B cell (primary cell): ENCODE measurements around the gene CAMK2A. TPM values are rescaled to one million over a fixed set of nuclear protein-coding genes. Genes with fewer than 3 reads are reported as not detected.

Experiments
- ATAC-seq: fragments of 200-7000 bp; cut with Tn5 transposase; one replicate; pipeline ENCODE4 v1.10.0; 2021; ENCODE audit warnings: low read depth, mild to moderate bottlenecking, moderate number of reproducible peaks, moderate library complexity
- CTCF ChIA-PET: fragments of 350-600 bp; sonication (Branson Sonifier 250); formaldehyde crosslinking; loops from one replicate; lab custom pipeline; 2021; ENCODE audit warnings: antibody characterized with exemption, inconsistent platforms; lab: Charles Lee
- POLR2A ChIA-PET: fragments of 350-600 bp; sonication (Branson Sonifier 250); formaldehyde crosslinking; loops from one replicate; lab custom pipeline; 2021; ENCODE audit warnings: antibody characterized with exemption; lab: Charles Lee
- DNase-seq: peaks from one replicate; pipeline ENCODE4 v3.0.0; 2013
- H2AFZ ChIP-seq: 2 replicates; pipeline ENCODE4 v1.6.1; 2012; ENCODE audit warnings: mild to moderate bottlenecking, low read depth, low read length; ENCODE audit not compliant: insufficient read depth, poor library complexity, severe bottlenecking
- H3K27ac ChIP-seq, 2 donors: 1 replicate in 1 of 2; 2 replicates in 1 of 2; pipeline ENCODE4 v1.5.1; 2012 to 2013; ENCODE audit warnings: low read length in 2 of 2, mild to moderate bottlenecking in 2 of 2, moderate library complexity in 1 of 2
- H3K27me3 ChIP-seq, 4 experiments: fragments of 200-600 bp in 1 of 4; sonication (generic) in 1 of 4; replicated peaks in 1 of 4; 1 replicate in 2 of 4; 2 replicates in 2 of 4; pipeline versions ENCODE4 v1.6.1 to v1.7.0; 2013 to 2016; ENCODE audit warnings: low read length in 3 of 4, mild to moderate bottlenecking in 2 of 4, mixed read lengths in 1 of 4, moderate library complexity in 1 of 4; ENCODE audit not compliant: insufficient read depth in 4 of 4, control insufficient read depth in 3 of 4; ENCODE audit errors: control extremely low read depth in 1 of 4
- H3K36me3 ChIP-seq, 2 experiments: replicated peaks in 1 of 2; 1 replicate in 1 of 2; 2 replicates in 1 of 2; pipeline versions ENCODE4 v1.6.1 to v1.7.1; 2013; ENCODE audit warnings: low read length in 1 of 2; ENCODE audit not compliant: insufficient read depth in 2 of 2, control insufficient read depth in 1 of 2; ENCODE audit errors: control extremely low read depth in 1 of 2, extremely low read depth in 1 of 2
- H3K4me1 ChIP-seq, 2 donors: fragments of 200-600 bp in 1 of 2; sonication (generic) in 1 of 2; 1 replicate in 1 of 2; 2 replicates in 1 of 2; pipeline versions ENCODE4 v1.5.1 to v1.6.1; 2013 to 2017; ENCODE audit warnings: low read length in 2 of 2; ENCODE audit not compliant: control insufficient read depth in 2 of 2, insufficient read depth in 2 of 2
- H3K4me2 ChIP-seq: replicated peaks from 2 replicates; pipeline ENCODE3; 2012; ENCODE audit warnings: mild to moderate bottlenecking, low read depth, low read length; ENCODE audit not compliant: poor library complexity, severe bottlenecking
- H3K4me3 ChIP-seq, 5 experiments: fragments of 200-600 bp in 1 of 5; sonication (generic) in 1 of 5; 1 replicate in 3 of 5; 2 replicates in 2 of 5; pipeline versions ENCODE4 v1.5.1 to v1.7.0; 2011 to 2016; ENCODE audit warnings: low read length in 4 of 5, mild to moderate bottlenecking in 4 of 5, low read depth in 2 of 5, control low read depth in 1 of 5, moderate library complexity in 1 of 5; ENCODE audit not compliant: insufficient read depth in 1 of 5; ENCODE audit errors: control extremely low read depth in 1 of 5, extremely low read depth in 1 of 5
- H3K79me2 ChIP-seq: fragments of 200-600 bp; sonication (generic); one replicate; pipeline ENCODE4 v1.6.0; 2016; ENCODE audit warnings: low read length; ENCODE audit not compliant: control insufficient read depth, insufficient read depth
- H3K9ac ChIP-seq: fragments of 200-600 bp; sonication (generic); 2 replicates; pipeline ENCODE4 v1.6.1; 2017; ENCODE audit warnings: mild to moderate bottlenecking, low read length, moderate library complexity
- H3K9me3 ChIP-seq, 3 donors: one replicate each; pipeline versions ENCODE4 v1.6.1 to v1.7.1; 2013; ENCODE audit warnings: low read length in 2 of 3; ENCODE audit not compliant: control insufficient read depth in 2 of 3, insufficient read depth in 1 of 3; ENCODE audit errors: control extremely low read depth in 1 of 3
- H4K20me1 ChIP-seq: 2 replicates; pipeline ENCODE4 v1.6.0; 2012; ENCODE audit warnings: mild to moderate bottlenecking, low read length; ENCODE audit not compliant: insufficient read depth, control insufficient read depth, poor library complexity, severe bottlenecking
- H3K27ac Mint-ChIP-seq: one replicate; pipeline ENCODE4 v1.8.0; 2021; ENCODE audit warnings: mixed read lengths
- H3K27me3 Mint-ChIP-seq: one replicate; pipeline ENCODE4 v1.8.0; 2021; ENCODE audit warnings: mixed read lengths
- H3K4me1 Mint-ChIP-seq: one replicate; pipeline ENCODE4 v1.8.0; 2021; ENCODE audit warnings: mixed read lengths
- H3K4me3 Mint-ChIP-seq: one replicate; pipeline ENCODE4 v1.8.0; 2021; ENCODE audit warnings: mixed read lengths
- H3K9me3 Mint-ChIP-seq: one replicate; pipeline ENCODE4 v1.8.0; 2022; ENCODE audit warnings: mixed read lengths; ENCODE audit not compliant: insufficient read depth
- EZH2 ChIP-seq: IDR thresholded peaks from 2 replicates; pipeline ENCODE4 v1.6.1; 2012; ENCODE audit warnings: borderline replicate concordance, low read depth, mild to moderate bottlenecking, moderate library complexity, low read length; ENCODE audit not compliant: insufficient read depth, poor library complexity, severe bottlenecking
- WGBS: methylation state at CpG from one replicate; pipeline ENCODE4 v1.1.5; 2013; ENCODE audit warnings: missing lambda C conversion rate; ENCODE audit not compliant: insufficient coverage; 5-methylcytosine and 5-hydroxymethylcytosine counted together
- intact Hi-C: fragments of 100-400 bp; cut with micrococcal nuclease; formaldehyde crosslinking; loops from one replicate; pipeline ENCODE4 v1.10.0; 2022
- polyA plus RNA-seq: library from polyadenylated mRNA; depleted of rRNA; stranded (reverse); fragments of >200 nt; gene quantifications from 2 replicates; pipeline ENCODE4 v1.2.3, GENCODE V29; 2012
- total RNA-seq, 2 donors: library from RNA; stranded (reverse); fragments of 120-200 nt in 1 of 2; gene quantifications; 1 replicate in 1 of 2; 2 replicates in 1 of 2; pipeline versions ENCODE4 v1.2.3 to v1.2.4, GENCODE V29; 2013 to 2022
- TF ChIP-seq, protein P1 (sequence below): fragments of 200-600 bp; IDR thresholded peaks from one replicate; pipeline ENCODE4 v1.8.0; 2022; ENCODE audit warnings: antibody characterized with exemption, mild to moderate bottlenecking

CAMK2A gene
- total and polyA plus RNA-seq, 2 donors (not counting 1 experiment from before 2014, with no cell fraction given), result not detected

DNA sequence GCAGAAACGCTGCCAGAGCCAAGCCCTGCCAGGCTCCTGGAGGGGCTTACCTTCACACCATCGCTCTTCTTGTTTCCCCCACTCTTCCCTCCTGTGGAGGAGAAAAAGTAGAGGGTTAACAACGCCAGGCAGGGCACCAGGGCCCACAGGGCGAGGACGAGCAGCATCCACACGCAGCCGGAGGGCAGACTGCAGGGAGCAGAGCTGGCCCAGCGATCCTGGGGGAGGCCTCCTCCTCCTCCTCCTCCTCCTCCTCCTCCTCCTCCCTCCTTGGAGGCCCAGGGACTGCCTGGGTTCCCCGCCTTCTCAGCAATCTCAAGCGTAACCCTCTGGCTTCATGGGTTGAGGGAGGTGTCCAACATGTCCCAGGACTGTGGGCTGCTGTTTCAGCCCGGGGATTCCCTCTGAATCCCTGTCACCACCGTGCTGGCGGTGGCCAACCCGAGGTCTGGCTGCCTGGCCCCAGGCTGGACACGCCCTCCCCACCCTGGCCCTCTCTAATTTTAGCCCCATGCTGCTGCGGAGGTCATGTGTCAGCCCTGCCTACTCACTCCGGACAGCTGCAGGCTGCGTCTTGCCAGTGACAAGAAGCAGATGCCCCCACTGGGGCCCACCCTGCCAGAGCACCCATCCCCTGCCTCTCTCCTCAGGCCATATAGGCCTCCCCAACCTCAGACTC lies 44.3 kb downstream of the CAMK2A start:
- Histone ChIP-seq H4K20me1 (no peaks in the 10 kb centered on the region), H3K27ac (no peak overlapping the region), H3K9ac (no peak overlapping the region), H3K4me1 (no peaks in the 10 kb centered on the region), H3K36me3 (no peaks in the 10 kb centered on the region), H3K4me2 (no peak overlapping the region), H3K79me2 (no peaks in the 10 kb centered on the region), H3K9me3 (peaks cover 0 to 5% (median 0%) of the 10 kb centered on the region in 3 donors), H2AFZ (no peak overlapping the region), H3K27me3 (peaks cover 0 to 3% (median 0%) of the 10 kb centered on the region in 4 experiments), H3K4me3 (no peak overlapping the region)
- ATAC-seq (no peak), DNase-seq (no peak)
- Mint-ChIP-seq H3K27ac (no peak overlapping the region), H3K4me1 (no peaks in the 10 kb centered on the region), H3K4me3 (no peak overlapping the region), H3K27me3 (peaks cover 7% of the 10 kb centered on the region), H3K9me3 (no peaks in the 10 kb centered on the region)
- POLR2A ChIA-PET, result no interaction called here
- CTCF ChIA-PET, result no interaction called here
- WGBS, result 83% methylated on average over 10 of the region's 18 CpGs
- intact Hi-C loops, result no loop called here
- TF ChIP-seq, protein P1, sequence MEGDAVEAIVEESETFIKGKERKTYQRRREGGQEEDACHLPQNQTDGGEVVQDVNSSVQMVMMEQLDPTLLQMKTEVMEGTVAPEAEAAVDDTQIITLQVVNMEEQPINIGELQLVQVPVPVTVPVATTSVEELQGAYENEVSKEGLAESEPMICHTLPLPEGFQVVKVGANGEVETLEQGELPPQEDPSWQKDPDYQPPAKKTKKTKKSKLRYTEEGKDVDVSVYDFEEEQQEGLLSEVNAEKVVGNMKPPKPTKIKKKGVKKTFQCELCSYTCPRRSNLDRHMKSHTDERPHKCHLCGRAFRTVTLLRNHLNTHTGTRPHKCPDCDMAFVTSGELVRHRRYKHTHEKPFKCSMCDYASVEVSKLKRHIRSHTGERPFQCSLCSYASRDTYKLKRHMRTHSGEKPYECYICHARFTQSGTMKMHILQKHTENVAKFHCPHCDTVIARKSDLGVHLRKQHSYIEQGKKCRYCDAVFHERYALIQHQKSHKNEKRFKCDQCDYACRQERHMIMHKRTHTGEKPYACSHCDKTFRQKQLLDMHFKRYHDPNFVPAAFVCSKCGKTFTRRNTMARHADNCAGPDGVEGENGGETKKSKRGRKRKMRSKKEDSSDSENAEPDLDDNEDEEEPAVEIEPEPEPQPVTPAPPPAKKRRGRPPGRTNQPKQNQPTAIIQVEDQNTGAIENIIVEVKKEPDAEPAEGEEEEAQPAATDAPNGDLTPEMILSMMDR, result no peak
- no peak for TF ChIP-seq EZH2

DNA sequence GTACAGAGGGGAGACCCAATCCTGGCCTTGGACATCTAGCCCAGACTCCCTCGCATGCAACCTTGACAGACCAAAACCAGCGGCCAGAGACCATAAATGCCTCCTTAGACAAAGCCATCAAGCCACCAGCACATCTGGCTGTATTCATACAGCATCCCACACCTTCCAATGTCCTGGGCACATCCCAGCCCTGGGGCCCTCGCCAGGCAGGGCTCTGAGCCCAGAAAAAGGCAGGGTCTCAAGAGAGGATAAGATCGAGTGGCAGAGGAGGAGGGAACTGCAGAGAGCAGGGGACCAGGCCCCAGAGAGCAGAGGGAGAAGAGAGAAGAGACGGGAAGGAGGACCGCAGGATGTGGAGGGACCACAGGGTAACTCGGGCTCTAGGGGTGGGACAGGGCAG lies 45.4 kb downstream of the CAMK2A start:
- H3K4me3 Mint-ChIP-seq, result no peak overlapping the region
- H3K27me3 Mint-ChIP-seq, result peaks cover 4% of the 10 kb centered on the region
- no peaks in the 10 kb centered on the region for H3K4me1 Mint-ChIP-seq
- no peak overlapping the region for H3K4me2 ChIP-seq
- peaks cover 0 to 3% (median 0%) of the 10 kb centered on the region in 4 experiments for H3K27me3 ChIP-seq
- no peak overlapping the region for H3K27ac Mint-ChIP-seq
- 87% methylated on average over 7 of the region's 7 CpGs for WGBS
- H3K9ac ChIP-seq, result no peak overlapping the region
- no peak overlapping the region for H2AFZ ChIP-seq
- intact Hi-C loops, result no loop called here
- H3K9me3 Mint-ChIP-seq, result no peaks in the 10 kb centered on the region
- no peaks in the 10 kb centered on the region for H3K79me2 ChIP-seq
- ChIA-PET POLR2A (no interaction called here), CTCF (no interaction called here)
- ATAC-seq (no peak), DNase-seq (no peak)
- H3K4me3 ChIP-seq, result no peak overlapping the region
- no peaks in the 10 kb centered on the region for H3K36me3 ChIP-seq
- TF ChIP-seq EZH2, result no peak
- TF ChIP-seq, protein P1, result no peak
- H3K4me1 ChIP-seq, result no peaks in the 10 kb centered on the region
- H3K9me3 ChIP-seq, result peaks cover 0 to 4% (median 0%) of the 10 kb centered on the region in 3 donors
- H3K27ac ChIP-seq, result no peak overlapping the region
- no peaks in the 10 kb centered on the region for H4K20me1 ChIP-seq
